ENCODE results near the gene PACRG.

The PACRG gene

GRCh38 chr6:162798546-162799266, 70.9 kb downstream of the PACRG start:
- FAIRE-seq: no peak

GRCh38 chr6:162814426-162814973, 86.7 kb downstream of the PACRG start:
- no peak for FAIRE-seq

GRCh38 chr6:162817196-162817595, 89.4 kb downstream of the PACRG start:
- no peak for FAIRE-seq

GRCh38 chr6:162819284-162819683, 91.5 kb downstream of the PACRG start:
- FAIRE-seq: no peak

DNA sequence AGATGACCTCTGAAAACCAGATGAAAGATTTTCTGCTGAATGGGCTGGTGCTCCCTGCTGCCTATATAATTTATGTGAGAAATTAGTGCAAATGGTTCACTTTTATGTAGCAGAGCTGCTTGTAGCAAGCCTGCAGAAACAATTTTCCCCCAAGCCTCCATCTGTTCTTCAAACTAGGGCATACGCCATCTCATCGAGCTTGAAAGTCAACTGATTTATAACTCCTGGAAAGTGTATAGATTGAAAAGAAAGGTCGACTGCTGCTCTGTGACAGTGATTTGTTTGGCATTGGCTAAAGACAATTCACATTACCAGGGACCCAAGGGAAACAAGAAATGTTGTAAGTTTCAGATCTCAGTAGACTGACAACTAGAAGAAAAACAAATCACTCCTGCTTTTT, 93.3 kb downstream of the PACRG start:
- FAIRE-seq: no peak

GRCh38 chr6:162825597-162825996, 97.8 kb downstream of the PACRG start:
- FAIRE-seq: no peak

- no peak for FAIRE-seq
Observed at GRCh38 chr6:162829013-162829742, 101.4 kb downstream of the PACRG start.

- no peak for FAIRE-seq
Observed at GRCh38 chr6:162833776-162834175, 106.0 kb downstream of the PACRG start.

DNA sequence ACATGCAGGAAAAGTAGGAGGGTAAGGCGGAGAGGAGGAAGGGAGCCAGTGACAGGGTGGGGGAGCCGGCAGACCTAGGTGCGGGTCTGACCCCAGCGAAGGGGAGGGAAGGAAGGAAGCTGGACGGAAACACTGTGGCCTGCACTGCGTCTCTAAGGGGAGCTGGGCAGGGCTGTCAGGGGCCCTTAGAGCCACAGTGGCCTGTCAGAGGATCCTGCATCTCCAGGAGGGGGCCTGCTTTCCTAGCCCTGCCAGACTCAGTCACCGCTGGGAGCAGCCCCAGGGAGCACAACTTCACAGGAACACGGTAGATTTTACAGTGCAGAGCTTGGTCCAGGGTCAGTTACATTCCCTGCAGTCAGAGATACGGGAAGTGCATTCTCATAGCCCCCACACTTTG, 118.2 kb downstream of the PACRG start:
- no peak for FAIRE-seq

DNA sequence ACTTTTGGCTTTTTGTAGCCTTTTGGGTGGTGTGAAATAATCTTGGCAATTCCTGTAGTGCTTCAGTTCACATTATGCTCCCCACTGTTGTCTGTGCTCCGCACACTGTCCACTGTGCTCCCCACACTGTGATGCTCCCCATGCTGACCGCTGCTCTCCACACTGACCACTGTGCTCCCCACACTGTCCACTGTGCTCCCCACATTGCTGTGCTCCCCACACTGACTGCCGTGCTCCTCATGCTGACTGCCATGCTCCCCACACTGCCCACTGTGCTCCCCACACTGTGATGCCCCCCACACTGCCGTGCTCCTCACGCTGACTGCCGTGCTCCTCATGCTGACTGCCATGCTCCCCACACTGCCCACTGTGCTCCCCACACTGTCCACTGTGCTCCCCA, 118.9 kb downstream of the PACRG start:
- no peak for FAIRE-seq

DNA sequence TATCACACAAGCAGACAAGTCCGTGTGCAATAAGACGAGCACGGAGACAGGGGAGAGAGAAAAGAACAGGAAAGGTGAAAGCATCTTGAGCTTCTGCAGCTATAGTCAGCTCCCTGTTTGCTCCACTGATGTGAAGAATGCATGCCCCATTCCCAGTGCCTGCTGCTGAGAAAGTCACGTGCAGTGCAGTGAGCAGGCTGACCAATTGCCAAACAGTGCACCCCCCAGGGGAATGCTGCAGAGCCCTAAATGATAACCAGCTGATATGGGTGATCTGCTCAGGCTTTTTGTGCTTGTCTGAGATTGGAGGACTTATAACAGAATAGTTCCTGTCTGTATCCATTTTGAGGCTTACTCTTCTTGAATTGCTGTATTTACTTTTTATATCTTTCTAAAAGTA, 121.5 kb downstream of the PACRG start:
- no peak for FAIRE-seq

DNA sequence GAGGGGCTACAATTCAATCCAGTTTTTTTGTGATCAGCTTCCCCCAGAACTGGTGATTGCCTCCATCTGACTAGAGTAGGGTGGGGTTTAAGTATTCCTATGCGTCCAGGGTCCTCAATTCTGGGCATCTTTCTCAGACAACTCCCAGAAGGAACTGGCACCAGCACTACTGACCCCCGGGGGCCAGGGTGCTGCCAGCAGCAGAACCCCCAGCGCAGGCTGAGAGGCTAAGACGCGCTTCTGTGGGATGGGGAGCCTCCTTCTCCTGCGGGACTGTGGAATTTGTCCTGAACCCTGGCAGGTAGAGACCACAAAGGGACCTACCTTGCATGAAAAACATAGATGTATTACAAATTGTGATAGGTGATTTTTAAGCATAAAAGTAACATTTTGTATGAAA, 124.4 kb downstream of the PACRG start:
- FAIRE-seq: no peak

DNA sequence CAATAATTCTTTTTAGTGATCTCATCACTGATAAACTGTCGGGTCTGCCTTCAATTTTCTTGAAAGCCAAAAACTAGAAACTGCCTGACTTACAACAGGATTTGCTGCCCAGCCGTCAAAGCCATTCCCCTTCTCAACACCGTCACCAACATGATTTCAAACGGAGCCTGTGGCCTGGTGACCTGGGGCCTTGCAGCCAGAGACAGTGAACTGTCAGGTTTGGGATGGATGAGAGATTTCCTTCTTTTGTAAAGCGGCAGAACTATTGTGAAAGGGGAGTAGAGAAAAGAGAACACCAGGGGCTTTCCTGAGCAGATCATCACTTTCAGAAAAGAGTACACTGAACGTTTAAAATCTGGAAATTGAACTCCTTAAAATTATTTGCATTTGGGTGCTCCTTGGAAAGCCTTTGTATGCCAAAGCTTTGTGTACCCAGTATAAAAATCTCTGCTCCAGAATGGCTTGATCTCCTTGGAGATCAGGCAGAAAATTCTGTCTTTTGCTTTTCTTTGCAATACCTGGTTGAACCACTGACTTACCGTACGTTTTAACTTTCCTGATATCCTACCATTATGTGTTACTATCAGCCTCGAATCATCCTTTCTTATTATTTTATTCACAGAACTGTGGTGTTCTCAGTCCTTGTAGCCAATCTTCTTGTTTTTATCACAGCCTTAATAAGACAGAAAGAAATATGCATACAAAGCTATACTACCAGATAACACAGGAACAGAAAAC, 125.2 kb downstream of the PACRG start:
- no peak for FAIRE-seq

DNA sequence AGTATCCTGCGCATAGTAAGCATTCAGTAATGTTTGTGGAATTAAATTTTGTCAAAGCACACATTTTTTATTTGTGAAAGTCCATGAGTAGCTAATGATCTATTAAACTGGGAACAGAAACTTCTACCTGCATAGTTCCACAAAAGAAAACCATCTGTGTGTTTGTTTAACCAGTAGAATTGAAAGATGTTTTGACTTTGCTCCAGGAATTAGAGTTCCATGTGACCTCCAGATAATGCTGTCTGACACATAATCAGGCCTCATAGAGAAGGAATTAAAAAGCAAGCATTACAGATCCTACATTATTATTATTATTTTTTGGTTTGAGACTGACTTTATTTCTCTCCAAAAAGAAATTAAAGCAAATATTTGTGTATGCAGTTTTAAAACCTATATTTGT, 126.5 kb downstream of the PACRG start:
- FAIRE-seq: no peak

GRCh38 chr6:162854734-162855191, 127.0 kb downstream of the PACRG start:
- no peak for FAIRE-seq

DNA sequence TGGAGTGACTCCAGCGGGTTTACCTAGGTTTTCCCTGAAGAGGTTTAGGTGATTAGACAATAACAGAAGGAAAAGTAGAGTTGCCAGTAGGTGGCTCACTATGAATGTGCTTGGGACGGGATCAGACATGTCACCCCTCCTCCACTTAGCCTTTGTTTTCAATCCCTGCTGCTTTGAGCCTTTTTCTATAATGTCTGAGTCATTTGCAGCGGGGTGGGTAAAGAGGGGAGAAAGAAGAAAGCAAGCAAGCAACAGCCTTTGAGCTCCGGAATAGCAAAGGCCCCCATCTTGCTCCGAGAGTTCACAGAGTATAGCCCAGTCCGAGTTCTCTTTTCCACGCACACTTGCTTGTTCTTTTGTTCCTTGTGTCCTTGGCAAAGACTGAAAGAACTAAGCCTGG, 129.1 kb downstream of the PACRG start:
- FAIRE-seq: peak; percentile 70

- FAIRE-seq: no peak
Observed at GRCh38 chr6:162857326-162857725, 129.6 kb downstream of the PACRG start.

DNA sequence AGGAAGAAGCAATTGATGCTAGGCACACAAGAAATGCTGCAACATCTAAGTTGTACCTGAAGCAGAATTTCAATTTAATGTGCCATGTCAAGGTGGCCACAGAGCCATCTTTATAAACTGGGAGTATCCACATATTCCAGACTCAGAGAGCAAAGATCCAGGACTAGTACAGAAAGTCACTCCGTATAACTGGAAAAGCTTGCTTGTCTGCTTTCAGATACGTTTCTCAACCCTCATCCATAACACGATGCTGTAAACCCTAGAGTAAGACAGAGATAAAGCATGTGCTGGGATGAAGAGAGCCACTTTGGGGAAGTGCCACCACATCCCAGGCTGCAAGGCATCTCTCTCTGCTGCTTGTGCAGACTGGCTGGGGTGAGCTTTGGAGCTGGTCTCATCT, 134.7 kb downstream of the PACRG start:
- no peak for FAIRE-seq

DNA sequence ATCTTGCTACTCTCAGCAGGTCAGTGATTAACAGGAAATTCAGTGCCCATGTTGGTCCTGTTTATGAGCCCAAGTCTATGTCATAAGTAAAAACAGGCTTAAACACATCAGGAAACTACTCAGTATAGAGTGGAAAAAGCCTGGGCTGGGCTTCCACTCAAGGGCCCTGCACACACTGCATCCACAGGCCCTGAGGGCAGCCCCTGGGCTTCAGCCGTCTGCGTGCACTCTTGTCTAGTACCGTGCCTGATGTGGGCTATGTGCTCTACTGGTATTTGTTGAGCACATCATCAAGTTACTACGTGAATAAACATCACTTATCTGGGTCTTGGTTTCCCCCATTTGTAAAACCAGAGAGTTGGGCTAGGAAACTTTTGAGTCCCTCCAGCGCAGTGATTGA, 135.2 kb downstream of the PACRG start:
- no peak for FAIRE-seq

DNA sequence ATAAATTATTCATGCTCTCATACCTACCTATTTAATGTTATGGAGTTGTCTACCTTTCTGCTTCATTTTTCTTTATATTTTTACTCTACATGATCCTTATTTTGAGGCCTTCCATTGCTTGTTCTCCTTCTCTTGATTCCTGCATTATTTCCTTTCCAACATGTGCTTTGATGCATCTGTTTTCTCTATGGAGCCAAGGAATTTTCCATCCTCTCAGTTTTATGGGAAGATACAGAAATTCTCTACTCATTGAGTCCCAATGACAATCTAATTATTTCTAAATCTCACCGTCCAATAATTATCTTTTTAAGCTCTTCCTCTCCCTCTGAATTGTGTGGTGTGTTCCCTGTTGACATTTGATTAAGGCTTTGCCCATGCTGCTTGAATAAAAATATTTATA, 136.0 kb downstream of the PACRG start:
- FAIRE-seq: no peak

DNA sequence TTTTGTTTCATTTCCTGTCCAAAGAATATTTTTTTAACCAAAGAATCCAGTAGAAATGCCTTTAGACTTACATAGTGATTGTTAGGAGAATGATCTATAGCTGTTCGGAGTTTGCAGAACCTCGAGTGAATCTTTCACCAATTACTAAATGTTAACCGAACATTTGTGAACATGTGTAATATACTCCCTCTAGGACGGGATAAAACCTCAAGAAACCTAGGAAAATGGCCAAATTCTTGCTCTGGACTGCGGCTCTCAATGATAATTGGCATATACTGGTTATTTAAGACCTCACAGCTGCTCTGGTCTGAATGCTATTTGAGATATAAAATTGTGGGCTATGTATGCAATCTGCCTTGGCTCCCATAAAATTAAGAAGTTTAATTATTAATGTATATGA, 137.1 kb downstream of the PACRG start:
- no peak for FAIRE-seq

- FAIRE-seq: no peak
Observed at GRCh38 chr6:162866656-162867055, 138.9 kb downstream of the PACRG start.

- FAIRE-seq: no peak
Observed at GRCh38 chr6:162868397-162868796, 140.6 kb downstream of the PACRG start.
